Lung (tissue), 12 donors: Measurements from ENCODE around the gene ASTN1. TPM values are rescaled to one million over a fixed set of nuclear protein-coding genes. Genes with fewer than 3 reads are reported as not detected.
A peak's percentile ranks its signal among the peaks of the same experiment; 100 is the strongest.

Source experiments
- ATAC-seq: fragments of 200-7000 bp; cut with Tn5 transposase; one replicate; pipeline ENCODE4 v1.9.1; 2020; ENCODE audit warnings: moderate number of reproducible peaks; ENCODE audit not compliant: insufficient read depth, low FRiP score
- DNase-seq, 3 donors: peaks; one replicate each; pipeline ENCODE4 v3.0.0-alpha.2; 2013 to 2017
- H3K27ac ChIP-seq, 2 donors: one replicate each; pipeline ENCODE4 v1.5.1; 2013; ENCODE audit warnings: mild to moderate bottlenecking in 2 of 2, moderate library complexity in 2 of 2, control low read depth in 1 of 2, inconsistent platforms in 1 of 2, low read depth in 1 of 2, low read length in 1 of 2
- H3K27me3 ChIP-seq, 3 donors: one replicate each; pipeline ENCODE4 v1.5.1; 2013; ENCODE audit warnings: low read length in 2 of 3; ENCODE audit not compliant: control insufficient read depth in 3 of 3, insufficient read depth in 3 of 3
- H3K36me3 ChIP-seq, 4 donors: one replicate each; pipeline ENCODE4 v1.5.1; 2013; ENCODE audit warnings: low read length in 4 of 4, mild to moderate bottlenecking in 1 of 4, moderate library complexity in 1 of 4; ENCODE audit not compliant: control insufficient read depth in 4 of 4, insufficient read depth in 4 of 4
- H3K4me1 ChIP-seq, 5 donors: one replicate each; pipeline ENCODE4 v1.5.1; 2013; ENCODE audit warnings: low read length in 5 of 5, mild to moderate bottlenecking in 2 of 5, moderate library complexity in 1 of 5; ENCODE audit not compliant: control insufficient read depth in 5 of 5, insufficient read depth in 5 of 5
- H3K4me3 ChIP-seq: one replicate; pipeline ENCODE4 v1.5.1; 2013; ENCODE audit warnings: mild to moderate bottlenecking, control low read depth, moderate library complexity
- H3K9ac ChIP-seq, 2 donors: one replicate each; pipeline ENCODE4 v1.5.1; 2013; ENCODE audit warnings: low read length in 2 of 2, control low read depth in 1 of 2; ENCODE audit not compliant: insufficient read depth in 1 of 2
- H3K9me3 ChIP-seq, 4 donors: one replicate each; pipeline ENCODE4 v1.5.1; 2013; ENCODE audit warnings: low read length in 3 of 4, mild to moderate bottlenecking in 1 of 4, moderate library complexity in 1 of 4; ENCODE audit not compliant: control insufficient read depth in 4 of 4, insufficient read depth in 3 of 4
- CTCF ChIP-seq: IDR thresholded peaks from 2 replicates; pipeline ENCODE4 v1.5.1; 2012; ENCODE audit warnings: mild to moderate bottlenecking; ENCODE audit errors: control extremely low read depth, extremely low read depth
- WGBS, 2 donors: extraction: QIAGEN DNeasy Blood & Tissue Kit; methylation state at CpG; one replicate each; pipeline ENCODE4 v1.1.7; 2013; 5-methylcytosine and 5-hydroxymethylcytosine counted together
- polyA plus RNA-seq, 2 donors: library from polyadenylated mRNA; stranded (reverse); fragments of 200-250 nt; gene quantifications; one replicate each; pipeline ENCODE4 v1.2.1, GENCODE V29; 2013
- total RNA-seq, 2 donors: library from RNA; depleted of rRNA in 1 of 2; stranded (reverse); fragments of >200 nt in 1 of 2; gene quantifications; one replicate each; pipeline ENCODE4 v1.2.1, GENCODE V29; 2014 to 2021
- donor health status: control.
- donor health status: control.
- donor health status: Bipolar disorder and iron deficiency.
- donor health status: healthy.
- donor health status: DM: yes; HTN: yes; CAD: no.

The ASTN1 gene
- total and polyA plus RNA-seq, 4 donors = 0.03 to 3.6 (median 0.08) TPM

DNA sequence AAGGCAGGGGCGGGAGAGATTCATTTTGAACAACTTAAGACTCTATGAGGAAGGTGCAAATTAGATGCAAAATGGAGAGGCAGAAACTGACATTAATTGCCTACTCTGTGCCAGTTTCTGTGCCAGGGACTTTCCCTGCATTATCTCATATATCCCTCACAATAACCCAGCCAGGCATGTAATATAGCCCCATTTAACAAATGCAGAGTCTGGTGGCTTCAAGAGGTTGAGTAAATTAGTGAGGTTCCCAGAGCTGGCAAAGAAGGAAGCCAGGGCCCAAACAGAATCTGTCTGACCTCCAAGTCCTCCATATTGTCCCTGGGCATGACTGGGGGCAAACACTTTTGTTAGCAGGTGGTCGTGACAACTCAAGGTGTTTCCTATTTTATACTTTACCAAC, 199.8 kb downstream of the ASTN1 start:
- no peak for TF ChIP-seq CTCF
- DNase-seq (no peak), ATAC-seq (no peak)
- Histone ChIP-seq H3K4me3 (no peak overlapping the region), H3K36me3 (no peaks in the 10 kb centered on the region), H3K27me3 (no peaks in the 10 kb centered on the region), H3K27ac (no peak overlapping the region), H3K9me3 (no peaks in the 10 kb centered on the region), H3K4me1 (peaks cover 0 to 2% (median 0%) of the 10 kb centered on the region in 5 donors), H3K9ac (no peak overlapping the region)
- 86 to 88% methylated on average over 2 of the region's 2 CpGs for WGBS, 2 donors

- Histone ChIP-seq H3K4me3 (no peak overlapping the region), H3K36me3 (no peaks in the 10 kb centered on the region), H3K9me3 (no peaks in the 10 kb centered on the region), H3K27me3 (no peaks in the 10 kb centered on the region), H3K27ac (no peak overlapping the region), H3K4me1 (peaks cover 0 to 3% (median 0%) of the 10 kb centered on the region in 5 donors), H3K9ac (no peak overlapping the region)
- no peak for ATAC-seq
- WGBS, 2 donors = 73 to 75% methylated on average over 2 of the region's 2 CpGs
- DNase-seq = no peak
- no peak for TF ChIP-seq CTCF
Measured at GRCh38 chr1:176963181-176963580, 201.3 kb downstream of the ASTN1 start.

DNA sequence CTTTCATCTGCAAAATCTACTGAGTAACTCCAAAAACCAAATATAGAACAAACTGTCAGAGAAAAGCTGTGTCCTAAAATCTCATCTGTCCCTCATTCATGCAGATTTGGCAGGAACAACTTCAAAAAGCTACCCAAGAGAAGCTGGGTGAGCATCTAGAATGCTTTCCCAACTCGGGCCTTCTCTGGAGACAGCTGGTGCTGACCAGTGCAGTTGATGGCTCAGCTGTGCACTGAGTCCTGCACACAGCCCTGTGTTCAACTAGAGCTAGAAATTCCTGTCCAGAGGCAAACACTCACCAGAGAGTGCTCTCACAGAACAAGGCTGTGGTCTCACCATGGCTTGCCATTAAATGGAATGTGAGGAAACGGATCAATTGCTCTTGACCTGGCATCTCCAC, 202.8 kb downstream of the ASTN1 start:
- H3K4me1 ChIP-seq = peaks cover 0 to 3% (median 0%) of the 10 kb centered on the region in 5 donors
- DNase-seq (no peak), ATAC-seq (no peak)
- no peak for TF ChIP-seq CTCF
- no peaks in the 10 kb centered on the region for H3K9me3 ChIP-seq
- H3K36me3 ChIP-seq = no peaks in the 10 kb centered on the region
- no peak overlapping the region for H3K9ac ChIP-seq
- no peaks in the 10 kb centered on the region for H3K27me3 ChIP-seq
- no peak overlapping the region for H3K4me3 ChIP-seq
- 81 to 83% methylated on average over 2 of the region's 2 CpGs for WGBS, 2 donors
- H3K27ac ChIP-seq = no peak overlapping the region

GRCh38 chr1:176959191-176959820, 205.2 kb downstream of the ASTN1 start:
- Histone ChIP-seq H3K36me3 (no peaks in the 10 kb centered on the region), H3K9me3 (no peaks in the 10 kb centered on the region), H3K9ac (no peak overlapping the region), H3K27ac (no peak overlapping the region), H3K27me3 (no peaks in the 10 kb centered on the region), H3K4me1 (peaks cover 0 to 3% (median 0%) of the 10 kb centered on the region in 5 donors), H3K4me3 (no peak overlapping the region)
- ATAC-seq = no peak
- WGBS, 2 donors = 43 to 62% methylated on average over 3 of the region's 3 CpGs
- TF ChIP-seq CTCF = no peak
- DNase-seq = peak in 1 of 3 donors; percentile 34
